Measurements from ENCODE around the gene HCRTR1.
A peak's percentile ranks its signal among the peaks of the same experiment; 100 is the strongest.

Gene HCRTR1

DNA sequence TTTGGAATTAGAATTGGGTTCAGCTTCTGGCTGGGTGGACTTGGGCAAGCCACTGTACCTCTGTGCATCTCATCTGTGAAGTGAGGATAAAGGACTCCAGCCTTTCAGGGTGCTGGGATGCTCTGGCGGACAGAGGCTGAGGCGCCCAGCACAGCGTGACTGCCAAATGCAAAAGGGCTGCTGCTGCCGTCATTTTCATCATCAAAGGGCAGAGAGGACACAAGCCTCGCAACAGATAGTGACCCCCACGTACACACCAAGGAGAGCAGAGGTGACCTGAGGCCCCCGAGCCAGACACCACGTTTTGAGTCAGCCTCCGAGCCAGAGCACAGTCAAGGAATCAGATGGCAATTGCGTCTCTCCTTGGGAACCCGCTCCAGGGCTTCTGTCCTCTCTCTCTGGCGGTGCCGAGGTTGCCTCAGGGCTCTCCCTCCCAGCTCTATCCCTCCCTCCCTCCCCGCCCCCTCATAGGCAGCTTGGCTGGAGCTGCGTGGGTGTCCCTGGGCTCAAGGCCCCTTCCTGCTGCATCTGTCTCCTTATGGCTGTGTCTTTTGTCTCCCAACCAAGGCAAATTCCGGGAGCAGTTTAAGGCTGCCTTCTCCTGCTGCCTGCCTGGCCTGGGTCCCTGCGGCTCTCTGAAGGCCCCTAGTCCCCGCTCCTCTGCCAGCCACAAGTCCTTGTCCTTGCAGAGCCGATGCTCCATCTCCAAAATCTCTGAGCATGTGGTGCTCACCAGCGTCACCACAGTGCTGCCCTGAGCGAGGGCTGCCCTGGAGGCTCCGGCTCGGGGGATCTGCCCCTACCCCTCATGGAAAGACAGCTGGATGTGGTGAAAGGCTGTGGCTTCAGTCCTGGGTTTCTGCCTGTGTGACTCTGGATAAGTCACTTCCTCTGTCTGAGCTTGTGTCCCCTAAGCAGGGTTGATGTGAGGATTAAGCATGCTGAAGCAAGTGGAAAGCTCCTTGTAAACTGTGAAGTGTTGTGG lies 9.0 kb downstream of the HCRTR1 start:
- DNase-seq: no peak

DNA sequence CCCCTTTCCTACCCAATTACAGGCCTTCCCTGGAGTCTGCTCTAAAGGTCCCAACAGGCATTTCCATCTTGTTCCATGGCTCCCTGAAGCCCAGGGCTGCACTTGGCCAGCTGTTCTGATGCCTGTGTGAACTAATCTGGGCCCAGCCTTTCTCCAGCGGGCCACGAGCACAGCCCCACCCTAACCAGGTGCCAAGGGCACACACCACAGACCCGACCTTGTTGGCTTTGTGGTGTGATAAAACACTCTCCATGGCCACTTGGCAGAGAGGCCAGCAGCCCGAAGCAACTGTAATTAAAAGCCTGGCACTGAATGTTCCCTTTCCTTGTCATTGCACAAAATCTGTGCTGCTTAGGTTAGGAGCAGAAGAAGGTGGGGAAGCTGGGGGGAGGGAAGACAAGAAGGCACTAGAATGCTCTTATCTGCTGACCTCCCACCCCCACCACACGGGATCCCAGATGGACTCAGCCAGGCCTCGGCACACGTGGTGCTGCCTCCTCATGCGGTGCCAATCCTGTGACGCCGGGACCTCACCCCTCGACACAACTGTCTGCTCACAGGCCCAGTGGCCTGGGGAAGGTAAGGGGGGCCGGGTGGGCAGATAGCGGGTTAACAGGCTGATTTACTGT lies 9.9 kb downstream of the HCRTR1 start:
- no peak for DNase-seq

DNA sequence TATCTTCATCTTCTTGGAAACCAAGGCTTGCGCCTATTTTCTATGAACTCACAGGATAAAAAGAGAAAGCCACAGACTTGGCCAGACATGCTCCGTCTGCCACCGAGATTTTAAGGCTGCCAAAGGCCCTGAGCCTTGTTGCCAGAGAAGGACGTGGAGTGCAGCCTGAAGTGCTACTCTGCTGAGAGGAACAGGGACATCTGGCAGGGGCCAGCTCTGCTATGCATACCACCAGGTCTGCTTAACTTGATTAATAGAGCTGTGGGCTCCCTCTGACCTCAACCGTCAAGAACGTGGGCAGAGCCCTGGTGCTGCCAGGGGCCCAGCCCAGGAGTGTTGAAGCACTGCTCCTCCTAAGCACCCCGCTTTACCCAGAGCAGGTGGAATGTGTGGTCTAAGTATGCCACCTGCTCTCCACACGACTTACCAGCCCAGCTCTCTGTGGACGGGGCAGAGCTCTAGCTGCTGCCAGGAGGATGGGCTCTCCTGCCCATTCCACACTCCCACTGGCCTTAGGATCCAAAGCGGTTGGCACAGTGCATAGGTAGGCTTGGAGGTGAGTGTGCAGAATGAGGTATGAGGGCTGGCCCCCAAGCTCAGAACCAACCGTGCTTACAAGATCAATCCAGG lies 10.6 kb downstream of the HCRTR1 start:
- DNase-seq: no peak

DNA sequence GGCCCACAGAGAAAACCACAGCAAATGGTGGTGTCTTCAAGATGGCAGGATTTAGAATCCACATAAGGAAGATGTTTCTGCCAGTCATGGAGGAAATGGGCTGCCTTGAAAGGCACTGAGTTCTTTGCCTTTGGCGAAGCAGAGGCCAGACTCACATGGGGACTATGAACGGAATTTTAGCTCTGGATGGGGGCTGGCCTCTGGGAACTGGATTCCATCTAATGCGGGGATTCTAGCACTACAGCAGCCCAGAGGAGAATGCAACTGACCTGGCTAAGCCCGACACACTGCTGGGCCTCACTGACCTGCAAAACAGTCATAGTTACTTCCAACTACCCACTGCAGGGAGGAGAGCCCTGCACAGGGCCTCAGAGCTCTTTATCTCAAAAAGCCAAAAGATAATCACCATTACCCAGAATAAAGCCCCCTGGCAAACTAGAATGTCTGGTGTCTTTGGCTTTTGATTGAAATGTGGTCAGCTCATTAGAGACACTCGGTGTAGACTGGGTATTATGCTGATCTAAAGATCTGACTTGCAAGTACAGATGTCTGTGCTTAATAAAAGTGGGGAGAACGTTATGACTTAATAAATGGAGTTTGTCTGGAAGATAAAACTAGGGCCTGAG lies 11.6 kb downstream of the HCRTR1 start:
- no peak for DNase-seq

DNA sequence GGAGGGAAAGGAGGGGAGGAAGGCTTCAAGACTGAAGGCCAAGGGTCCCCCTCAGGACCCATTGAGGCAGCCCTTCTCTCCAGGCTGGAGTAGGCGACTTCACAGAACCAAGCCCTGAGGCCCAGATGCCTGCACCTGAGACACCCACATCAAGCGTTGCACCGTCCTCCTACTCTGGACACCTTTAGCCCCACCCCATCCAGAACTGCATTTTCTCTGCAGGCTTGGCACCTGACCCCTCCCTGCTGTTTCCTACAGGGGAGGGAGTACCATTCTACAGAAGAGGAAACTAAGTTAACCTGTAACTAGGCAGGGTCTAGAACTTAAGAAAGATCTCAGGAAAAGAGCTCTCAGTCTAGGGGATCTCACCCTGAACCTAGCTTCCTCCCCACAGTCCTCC lies 15.2 kb downstream of the HCRTR1 start:
- DNase-seq: no peak

DNA sequence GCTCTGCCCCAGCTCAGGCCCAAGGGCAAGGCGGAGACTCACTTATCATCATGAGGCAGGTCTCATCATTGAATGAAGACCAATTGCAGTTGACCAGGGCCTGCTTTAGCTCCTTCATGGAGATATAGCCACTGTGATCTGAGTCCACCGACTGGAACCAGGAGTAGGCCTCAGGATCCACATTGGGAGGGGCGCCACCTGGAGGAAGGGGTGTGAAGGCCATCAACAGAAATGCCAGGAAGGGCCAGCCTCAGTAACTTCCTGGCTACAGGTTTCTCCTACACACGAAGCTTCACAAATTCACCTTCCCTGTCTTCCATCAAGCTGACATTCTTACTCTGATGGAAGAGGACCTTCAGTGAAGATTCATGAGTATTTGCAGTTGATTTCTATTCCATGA lies 15.6 kb downstream of the HCRTR1 start:
- DNase-seq: no peak

DNA sequence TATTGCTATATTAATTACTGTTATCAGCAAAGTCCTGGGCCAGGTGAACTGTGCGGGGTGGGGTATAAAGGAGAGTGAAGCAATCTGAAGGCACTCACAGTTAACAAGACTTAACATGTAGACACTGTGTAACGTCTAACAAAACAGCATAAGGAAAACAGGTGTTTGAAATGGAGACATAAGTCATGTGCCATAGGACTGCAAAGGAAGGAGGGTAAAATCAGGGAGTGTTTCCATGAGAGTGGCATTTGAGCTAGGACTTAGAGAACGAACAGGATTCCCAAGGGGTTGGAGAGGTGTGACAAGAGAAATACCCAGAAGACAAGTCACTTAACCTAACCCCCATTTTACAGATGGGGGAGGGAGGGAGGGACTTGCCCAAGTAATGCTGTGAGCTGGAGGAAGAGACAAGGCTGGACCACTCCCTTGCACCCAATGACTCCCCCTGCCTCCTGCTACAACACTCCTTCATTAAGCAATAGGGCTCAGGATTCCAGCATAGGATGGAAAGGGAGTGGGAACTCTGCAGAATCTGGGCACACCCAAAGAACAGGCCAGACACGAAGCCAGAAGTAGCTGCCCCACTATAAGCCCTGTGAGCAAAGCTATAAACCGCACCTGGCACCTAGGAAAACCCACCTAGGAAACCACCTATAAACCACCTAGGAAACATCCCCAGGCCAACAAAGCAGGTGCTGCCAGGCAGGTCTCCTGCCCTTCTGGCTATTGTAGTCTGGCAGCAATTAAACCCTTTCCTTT lies 20.6 kb downstream of the HCRTR1 start:
- no peak for DNase-seq

DNA sequence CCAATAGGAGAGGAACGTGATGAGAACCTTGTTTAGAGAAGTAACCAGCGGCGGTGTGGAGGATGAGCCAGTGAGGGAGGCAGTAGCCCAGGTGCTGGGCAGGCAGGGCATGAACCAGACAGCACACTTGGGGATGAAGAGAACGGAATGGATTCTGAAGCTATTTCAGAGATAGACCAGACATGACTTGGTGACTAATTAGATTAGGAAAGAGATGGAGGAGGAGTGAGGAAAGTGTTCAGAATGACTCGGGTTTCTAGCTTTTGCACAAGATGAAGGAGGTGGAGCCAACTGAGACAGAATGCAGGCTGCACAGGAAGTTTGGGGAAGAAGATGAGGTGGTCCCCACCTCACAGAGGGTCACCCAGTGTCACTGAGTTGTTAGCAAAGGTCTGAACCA lies 22.1 kb downstream of the HCRTR1 start:
- DNase-seq: no peak

DNA sequence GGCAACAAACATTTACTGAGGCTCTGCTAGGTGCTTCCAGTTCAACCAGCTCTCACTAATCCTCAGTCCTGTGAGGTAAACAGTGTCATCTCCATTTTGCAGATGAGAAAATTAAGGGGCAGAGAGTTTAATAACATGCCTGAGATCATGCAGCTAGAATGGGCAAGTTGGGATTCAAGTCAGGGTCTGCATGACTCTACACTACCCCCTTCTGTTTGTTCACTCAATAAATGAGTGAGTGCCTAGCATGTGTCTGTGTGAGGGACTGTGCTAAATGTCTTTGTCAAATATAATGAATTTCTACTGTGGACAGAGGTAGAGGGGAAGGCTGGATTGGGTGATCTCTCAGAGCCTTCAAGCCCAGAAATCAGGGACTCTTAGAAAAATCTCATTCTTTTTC lies 22.7 kb downstream of the HCRTR1 start:
- DNase-seq: no peak

DNA sequence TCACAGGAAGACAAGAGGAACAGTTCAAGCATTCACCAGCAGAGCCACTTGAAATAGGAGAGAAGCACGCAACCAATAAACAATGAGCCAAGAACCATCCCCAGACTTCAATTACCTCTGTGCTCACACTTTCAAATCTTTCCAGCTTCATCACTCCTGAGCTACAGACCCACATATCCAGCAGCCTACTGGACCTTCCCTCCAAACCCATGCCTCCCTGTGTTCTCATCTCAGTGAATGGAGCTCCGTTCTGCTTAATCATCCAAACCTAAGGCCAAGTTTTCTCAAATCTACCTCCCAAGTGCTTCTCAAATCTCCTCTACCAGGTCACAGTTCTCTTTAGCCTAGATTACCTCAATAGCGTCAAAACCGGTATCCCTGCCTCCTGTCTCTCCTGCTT lies 23.5 kb downstream of the HCRTR1 start:
- DNase-seq: no peak

DNA sequence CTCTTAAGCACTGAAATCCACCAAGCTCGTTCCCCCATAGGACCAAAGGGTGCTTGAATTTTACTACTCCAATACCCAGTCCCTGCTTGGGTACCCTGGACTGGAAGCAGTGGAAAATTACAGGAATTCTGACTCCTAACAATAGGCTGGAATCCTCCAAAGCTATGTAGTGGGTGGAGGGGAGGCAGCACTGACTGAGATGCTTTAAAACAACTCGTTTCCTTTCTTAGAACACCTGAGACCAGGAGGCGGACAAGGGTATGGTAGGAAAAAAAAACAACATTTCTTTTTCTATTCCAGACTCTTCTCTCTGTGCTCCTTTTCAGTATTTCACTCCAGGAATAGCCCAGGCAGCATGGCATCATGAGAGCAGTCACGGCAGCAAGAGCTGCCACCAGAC lies 24.9 kb downstream of the HCRTR1 start:
- DNase-seq: no peak

DNA sequence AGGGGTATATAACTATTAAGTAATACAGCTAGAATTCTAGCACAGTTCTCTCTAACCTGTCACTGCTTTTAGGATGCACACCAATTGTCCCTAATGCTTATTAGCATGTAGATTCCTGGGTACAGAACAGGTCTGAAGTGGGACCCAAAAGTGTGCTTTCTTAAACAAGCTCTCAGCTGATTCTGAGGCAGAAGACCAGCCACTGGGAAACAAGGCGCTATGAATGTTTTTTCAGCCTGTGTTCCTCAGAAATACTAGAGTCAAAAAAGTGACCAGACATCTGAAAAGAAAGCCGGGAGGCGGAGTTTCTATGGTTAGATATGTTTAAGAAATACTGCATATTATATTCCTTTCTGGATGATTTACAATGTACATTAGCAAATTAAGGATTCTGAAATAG lies 25.4 kb downstream of the HCRTR1 start:
- no peak for DNase-seq

DNA sequence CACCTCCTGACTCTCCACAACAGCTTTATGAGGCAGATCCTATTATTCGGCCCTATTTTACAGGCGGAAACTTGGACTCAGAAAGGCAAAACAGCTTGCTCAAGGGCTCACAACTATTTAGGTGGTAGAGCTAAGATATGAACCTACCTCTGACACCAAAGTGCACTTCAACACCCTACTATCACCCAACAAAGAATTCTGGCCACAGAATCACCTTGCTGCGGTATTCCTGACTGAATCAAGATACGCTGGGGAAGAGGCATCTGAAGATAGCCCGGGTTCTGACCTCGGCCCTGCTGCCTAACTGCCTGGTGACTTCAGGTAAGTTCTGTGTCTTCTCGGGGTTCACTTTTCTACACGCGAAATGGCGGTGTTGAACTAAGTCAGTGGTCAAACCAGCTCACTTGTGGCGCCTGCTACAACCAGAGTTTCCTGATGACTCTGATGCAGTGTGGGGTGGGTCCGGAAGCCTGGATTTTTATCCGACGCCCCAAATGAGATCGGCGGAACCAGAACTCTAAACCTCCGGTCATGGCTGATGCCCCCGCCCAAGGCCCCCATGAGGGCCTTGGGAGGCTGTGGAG lies 26.6 kb downstream of the HCRTR1 start:
- DNase-seq: no peak

DNA sequence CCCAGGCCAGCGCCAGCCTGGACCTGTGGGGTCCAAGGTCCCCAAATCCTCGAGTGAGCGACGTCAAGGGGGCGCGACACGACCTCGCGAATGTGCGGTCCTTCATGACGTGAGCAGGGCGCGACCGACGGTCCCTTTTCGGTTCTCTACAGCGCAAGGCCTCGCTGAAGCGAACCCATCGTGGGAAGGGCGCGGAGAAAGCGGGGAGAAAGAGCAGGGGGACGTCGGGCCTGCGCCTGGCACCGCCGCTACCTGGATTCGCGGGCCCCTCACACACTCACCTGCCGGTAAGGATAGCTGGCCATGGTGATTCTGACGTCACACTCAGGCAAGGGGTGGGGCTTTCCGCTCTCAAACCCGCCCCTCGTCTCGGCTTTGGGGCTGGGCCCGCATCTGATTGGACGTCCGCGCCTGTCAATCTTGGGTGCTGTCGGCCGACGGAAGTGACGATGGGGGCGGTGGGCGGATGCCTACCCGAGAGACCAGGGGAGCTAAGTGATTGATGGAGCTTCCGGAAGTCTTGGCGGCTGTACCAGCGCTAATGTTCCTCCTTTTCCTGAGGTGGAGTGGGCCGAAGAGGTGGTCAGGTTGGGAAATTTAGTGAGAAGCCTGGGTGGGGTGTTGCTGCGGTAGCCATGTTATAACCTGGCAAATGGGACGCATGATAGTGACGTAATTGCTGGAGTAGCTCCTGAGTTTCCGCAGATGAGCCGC lies 27.2 kb downstream of the HCRTR1 start, which contains the start of gene PEF1:
Gene PEF1 (minus strand): TSS at position 317 of the 714 bp plus-strand sequence. CDS start 12 bp downstream, at position 305.
- DNase-seq: peak; percentile 100

DNA sequence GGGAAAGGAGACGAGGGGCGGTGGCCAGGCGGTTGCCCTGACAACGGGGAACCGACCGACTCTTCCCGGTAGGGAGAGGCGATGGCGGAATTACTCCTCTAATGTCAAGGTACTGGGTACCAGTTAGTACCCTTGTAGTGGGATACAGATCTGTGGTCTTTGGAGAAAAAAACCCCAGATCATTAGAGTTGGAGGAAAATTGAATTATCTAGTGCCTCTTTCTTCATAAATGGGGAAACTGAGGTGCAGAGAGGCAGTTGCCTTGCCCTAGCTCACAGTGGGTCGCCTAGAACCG lies 27.7 kb downstream of the HCRTR1 start:
- no peak for DNase-seq

DNA sequence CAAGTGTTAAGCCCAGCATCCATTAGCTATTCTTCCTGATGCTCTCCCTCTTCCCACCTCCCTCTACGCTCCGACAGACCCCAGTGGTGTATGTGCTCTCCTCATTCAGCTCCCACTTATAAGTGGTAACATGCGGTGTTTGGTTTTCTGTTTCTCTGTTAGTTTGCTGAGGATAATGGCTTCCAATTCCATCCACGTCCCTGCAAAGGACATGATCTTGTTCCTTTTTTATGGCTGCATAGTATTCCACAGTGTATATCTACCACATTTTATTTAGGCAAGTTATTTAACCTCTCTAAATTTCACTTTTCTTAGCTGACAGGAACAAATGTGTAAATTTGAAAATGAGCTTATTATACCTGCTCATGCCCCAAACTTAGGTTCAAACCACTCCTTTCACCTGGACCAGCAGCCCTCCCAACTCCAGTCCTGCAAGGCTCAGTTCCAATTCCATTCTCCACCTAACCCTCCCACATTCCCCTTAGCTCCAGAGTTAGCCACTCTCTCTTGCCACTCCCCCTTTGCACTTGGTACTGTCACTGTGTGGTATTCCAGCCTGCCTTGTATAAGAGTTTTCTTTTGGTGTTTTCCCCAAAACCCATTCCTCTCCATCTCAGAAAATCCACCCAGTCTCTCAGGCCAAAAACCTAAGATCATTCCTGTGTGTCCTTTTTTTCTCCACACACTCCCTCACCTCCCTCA lies 28.9 kb downstream of the HCRTR1 start:
- DNase-seq: no peak

DNA sequence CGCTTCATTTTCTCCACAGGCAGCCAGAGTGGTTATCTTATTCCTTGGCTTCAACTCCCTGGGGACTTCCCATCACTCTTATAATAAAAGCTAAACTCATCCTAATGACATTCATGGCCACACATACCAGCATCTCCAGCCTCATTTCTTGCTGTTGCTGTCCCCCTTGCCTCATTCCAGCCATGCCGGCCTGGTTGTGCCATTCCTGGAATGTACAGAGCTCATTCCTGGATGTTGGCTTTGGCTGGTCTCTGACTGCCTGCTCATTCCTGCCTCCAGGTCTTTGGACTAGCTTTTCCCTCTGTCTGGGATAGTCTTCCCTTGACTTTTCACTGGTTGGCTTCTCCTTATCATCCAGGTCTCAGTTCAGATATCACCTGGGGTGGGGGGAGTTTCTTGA lies 29.6 kb downstream of the HCRTR1 start:
- DNase-seq: no peak

DNA sequence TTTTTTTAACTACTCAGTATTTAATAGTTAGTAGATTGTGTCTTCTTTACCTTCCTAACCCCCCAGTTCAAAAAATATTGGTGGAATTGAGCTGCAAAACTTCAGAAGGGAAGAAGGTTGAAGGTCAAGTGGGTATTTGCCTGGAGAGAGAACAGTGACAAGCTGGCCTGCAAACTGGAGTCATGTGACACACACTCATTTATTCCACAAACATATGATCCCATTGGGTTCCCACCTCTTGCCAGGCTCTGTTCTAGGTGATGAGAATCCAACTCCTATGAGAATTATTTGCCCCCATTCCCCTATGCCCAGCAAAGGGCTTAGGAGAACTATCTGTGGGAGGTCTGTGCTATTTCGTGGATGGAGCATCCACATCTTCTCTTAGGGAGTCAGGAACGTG lies 30.7 kb downstream of the HCRTR1 start:
- no peak for DNase-seq

DNA sequence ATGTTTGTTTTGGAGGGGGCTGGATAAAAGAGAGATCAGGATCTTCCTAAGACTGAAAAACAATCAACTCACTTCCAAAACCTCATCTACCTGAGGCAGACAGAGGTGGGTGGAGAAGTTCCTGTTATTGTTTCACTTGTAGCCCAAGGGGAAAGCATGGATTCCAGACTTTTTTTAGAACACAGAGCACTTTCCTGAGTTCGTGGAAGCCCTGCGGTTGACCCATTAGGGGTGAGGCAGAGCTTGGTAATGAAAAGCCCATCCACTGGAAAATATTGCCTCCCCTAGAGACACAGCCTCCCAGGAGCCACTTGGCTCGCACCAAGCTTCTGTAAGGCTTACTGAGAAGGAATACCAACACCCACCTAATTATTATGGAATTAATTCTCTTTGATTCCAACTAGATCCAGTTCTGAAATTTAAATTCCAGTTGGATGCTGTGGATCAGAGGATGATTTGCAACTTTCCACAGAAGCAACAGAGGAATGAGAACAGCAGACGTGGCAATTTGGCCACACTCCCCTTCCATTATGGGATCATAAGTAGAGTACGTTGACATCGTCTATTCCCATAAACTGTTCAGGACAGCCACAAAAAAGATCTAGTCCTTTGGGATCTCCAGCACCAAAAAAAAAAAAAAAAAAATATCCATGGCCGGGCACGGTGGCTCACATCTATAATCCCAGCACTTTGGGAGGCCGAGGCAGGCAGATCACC lies 31.3 kb downstream of the HCRTR1 start:
- DNase-seq: no peak

Measured in eye (tissue), 1 donor.